Stimulated activated CD4-positive, alpha-beta T cell treated with anti-CD3 and anti-CD28 coated beads, Interleukin-4, amount 100 ng/mL, for 48 hours (primary cell): ENCODE measurements around the gene MCTP2.

ENCODE experiments used
- DNase-seq, 2 donors: peaks; one replicate each; pipeline ENCODE4 v3.0.0-alpha.2; 2020; ENCODE audit warnings: low read depth in 2 of 2

The MCTP2 gene

GRCh38 chr15:94263341-94264273, 32.2 kb downstream of the MCTP2 start:
- DNase-seq: no peak

DNA sequence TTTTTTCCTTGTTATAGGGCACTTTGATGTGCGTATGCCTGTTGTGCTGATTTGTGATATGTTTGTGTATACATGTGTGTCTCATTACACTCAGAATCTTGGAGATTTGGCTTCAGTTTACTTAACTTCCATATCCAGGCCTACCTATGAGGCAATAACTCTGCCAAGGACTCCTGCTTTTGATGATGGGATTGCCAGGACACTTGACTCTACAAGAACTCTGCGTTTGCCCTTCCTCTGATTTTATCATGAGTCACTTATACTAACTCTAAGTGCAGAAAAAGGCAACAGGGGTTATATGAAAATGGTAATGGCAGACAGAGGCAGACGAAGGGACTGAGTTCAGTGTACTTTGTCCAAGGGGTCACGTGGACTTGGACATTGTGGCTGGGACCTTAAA, 33.6 kb downstream of the MCTP2 start:
- DNase-seq: no peak

- no peak for DNase-seq
Observed at GRCh38 chr15:94265982-94266381, 34.6 kb downstream of the MCTP2 start.

- no peak for DNase-seq
Observed at GRCh38 chr15:94266789-94267188, 35.4 kb downstream of the MCTP2 start.

DNA sequence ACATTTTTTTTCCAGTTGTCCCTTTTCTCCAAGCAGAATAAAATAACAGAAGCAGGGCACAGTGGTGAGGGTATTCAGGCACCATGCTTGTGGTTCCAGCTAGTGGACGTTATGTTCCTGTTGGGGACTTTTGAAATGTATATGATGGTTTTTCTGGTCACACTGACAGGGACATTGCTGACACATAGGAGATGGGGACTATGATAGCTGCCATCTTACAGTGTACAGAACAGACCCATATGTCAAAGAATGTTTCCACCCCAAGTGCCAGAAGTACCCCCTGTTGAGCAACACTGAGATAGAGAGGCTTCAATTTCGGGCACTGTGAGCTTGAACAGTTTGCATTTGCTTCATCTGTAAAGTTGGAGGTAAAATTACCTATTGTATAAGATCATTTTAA, 38.6 kb downstream of the MCTP2 start:
- DNase-seq: no peak

DNA sequence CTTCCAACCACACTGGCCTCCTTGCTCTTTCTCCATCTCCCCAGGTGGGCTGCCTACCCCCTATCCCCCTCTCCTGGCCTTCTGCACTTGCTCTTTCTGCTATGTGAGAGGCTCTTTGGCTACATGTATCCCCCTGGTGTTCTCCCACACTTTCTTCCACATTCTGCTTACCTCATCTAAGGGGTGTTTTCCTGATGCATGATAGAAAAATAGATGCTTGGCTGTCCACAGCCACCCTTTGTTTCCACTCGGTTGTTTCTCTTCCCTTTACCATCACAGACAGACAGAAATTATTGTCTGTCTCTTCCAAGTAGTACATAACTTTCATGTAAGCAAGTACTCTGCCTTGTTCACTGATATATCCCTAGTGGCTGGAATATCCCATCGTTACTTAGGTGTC, 39.2 kb downstream of the MCTP2 start:
- DNase-seq: no peak

- DNase-seq: no peak
Observed at GRCh38 chr15:94272251-94272898, 41.0 kb downstream of the MCTP2 start.

DNA sequence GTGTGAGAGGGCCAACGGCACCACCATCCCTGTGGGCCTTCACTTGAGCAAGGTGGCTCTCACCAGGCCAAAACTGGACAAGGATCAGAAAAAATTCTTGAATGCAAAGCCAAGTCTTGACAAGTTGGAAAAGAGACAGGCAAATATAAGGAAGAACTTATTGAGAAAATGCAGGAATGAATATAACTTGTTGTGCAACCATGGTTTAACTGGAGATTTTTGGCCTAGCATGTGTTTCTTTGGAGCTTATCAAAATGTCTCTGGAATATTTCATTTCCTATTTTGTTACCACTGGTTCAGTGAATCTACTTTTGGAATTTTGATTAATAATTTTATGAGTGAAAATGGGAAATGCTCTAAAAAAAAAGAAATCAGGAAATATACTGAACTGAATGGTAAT, 42.5 kb downstream of the MCTP2 start:
- DNase-seq: no peak

DNA sequence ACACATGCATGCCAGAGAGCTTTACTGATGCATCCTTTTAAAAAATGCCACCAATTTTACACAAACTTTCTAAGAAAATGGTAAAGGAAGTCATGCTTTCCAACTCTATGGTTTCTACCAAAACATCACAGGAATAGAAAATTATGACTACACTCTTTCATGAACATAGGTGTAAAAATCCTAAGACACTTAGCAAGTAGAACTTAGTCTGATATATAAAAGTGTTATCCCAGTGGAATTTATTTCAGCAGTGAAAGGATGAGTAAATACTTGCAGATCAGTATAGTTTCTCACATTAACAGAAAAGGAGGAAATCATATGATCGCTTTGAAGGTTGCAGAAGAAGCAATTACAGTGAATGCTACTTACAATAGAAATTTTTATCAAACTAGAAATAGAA, 43.4 kb downstream of the MCTP2 start:
- no peak for DNase-seq

GRCh38 chr15:94277485-94277884, 46.1 kb downstream of the MCTP2 start:
- no peak for DNase-seq

- no peak for DNase-seq
Observed at GRCh38 chr15:94279736-94280135, 48.4 kb downstream of the MCTP2 start.

GRCh38 chr15:94280301-94280700, 48.9 kb downstream of the MCTP2 start:
- no peak for DNase-seq

GRCh38 chr15:94282269-94283250, 51.2 kb downstream of the MCTP2 start:
- DNase-seq: no peak

- DNase-seq: no peak
Observed at GRCh38 chr15:94286583-94286982, 55.2 kb downstream of the MCTP2 start.

GRCh38 chr15:94287794-94288246, 56.5 kb downstream of the MCTP2 start:
- peak in 1 of 2 donors; percentile 38 for DNase-seq

DNA sequence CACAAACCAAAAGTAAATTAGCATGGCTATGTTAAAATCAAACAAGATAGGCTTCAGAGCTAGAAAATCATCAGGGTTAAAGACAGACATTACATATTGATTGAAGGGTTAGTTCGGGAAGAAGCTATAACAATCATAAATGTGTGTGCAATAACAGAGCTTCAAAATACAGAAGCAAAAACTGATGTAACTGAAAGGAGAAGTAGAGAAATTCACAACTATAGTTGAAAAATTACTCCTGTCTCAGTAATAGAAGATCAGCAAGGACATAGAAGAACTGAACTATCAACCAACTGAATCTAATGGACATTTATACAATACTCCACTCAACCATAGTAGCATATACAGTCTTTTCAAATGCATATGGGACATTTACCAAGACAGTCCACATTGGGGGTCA, 59.4 kb downstream of the MCTP2 start:
- DNase-seq: no peak

GRCh38 chr15:94293411-94294402, 62.3 kb downstream of the MCTP2 start:
- DNase-seq: no peak

DNA sequence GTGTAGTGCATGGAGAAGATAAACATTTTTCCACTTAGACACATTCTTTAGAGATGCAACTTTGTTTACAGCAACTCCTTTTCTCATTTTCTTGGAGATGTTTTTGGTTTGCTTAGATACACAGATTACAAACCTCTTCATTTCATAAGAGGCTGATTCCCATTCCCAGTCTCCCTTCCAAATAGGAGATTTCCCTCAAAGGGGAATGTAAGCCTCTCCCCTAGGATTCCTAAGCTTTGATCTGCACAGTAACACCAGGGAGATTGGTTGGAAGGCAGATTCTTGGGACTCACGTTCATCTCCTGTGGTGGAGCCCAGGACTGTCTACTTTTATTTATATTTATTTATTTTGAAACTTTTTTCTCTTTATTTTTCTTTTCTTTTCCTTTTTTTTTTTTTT, 63.2 kb downstream of the MCTP2 start:
- DNase-seq: no peak

GRCh38 chr15:94295275-94295674, 63.9 kb downstream of the MCTP2 start:
- no peak for DNase-seq

DNA sequence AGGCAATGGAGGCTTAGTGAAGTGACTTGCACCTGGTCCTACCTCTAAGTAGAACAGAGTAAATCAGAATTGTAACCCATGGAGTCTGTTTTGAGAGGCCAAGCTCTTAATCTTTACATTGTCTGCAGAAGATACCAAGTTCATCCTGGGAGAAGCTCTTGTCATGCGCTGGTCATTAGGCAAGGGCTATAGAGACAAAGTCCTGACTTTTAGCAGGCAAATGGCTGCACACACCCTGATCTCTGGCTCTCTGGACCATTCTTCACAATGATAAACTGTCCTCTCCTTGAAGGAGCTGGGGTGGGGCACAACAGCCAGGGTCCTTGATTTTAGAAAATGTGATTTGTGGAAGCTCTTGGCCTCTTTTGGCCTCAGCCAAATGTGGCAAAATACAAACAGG, 65.4 kb downstream of the MCTP2 start:
- no peak for DNase-seq

DNA sequence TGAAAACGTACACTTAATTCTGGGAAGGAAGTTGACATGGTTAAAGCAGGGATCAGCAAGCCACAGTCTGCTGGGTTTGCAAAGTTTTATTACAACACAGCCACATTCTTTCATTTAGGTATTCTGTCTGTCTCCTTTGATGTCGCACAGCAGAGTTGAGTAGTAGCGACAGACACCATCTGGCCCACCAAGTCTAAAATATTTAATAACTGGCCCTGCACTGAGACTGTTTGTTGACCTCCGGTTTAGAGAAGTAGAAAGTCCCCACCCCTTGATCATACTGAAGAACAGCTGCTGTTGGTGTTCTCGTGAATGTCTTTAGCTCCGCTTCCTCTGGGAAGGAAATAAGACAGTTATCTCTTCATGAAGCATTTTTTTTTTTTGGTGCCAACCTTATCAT, 66.2 kb downstream of the MCTP2 start:
- DNase-seq: no peak
